T-helper 22 cell (primary cell): Measurements from ENCODE around the gene ZNF804A.
"Not testable (repeated sequence)": the region's sequence is repeated elsewhere in the genome, so short reads cannot be mapped to it uniquely, and the experiment has no call there.

Experiments
- DNase-seq: peaks from one replicate; pipeline ENCODE4 v3.0.0-alpha.2; 2020; ENCODE audit warnings: low read depth

The ZNF804A gene

GRCh38 chr2:184834699-184835397 is 236.5 kb downstream of the ZNF804A start:
- DNase-seq: no peak

- no peak for DNase-seq
Observed at GRCh38 chr2:184835398-184835715, 237.0 kb downstream of the ZNF804A start.

- DNase-seq: no peak
Observed at GRCh38 chr2:184847331-184847730, 249.0 kb downstream of the ZNF804A start.

- DNase-seq: no peak
Observed at GRCh38 chr2:184849516-184849915, 251.2 kb downstream of the ZNF804A start.

GRCh38 chr2:184851576-184851975 is 253.2 kb downstream of the ZNF804A start:
- DNase-seq: no peak

- no peak for DNase-seq
Observed at GRCh38 chr2:184859187-184859586, 260.9 kb downstream of the ZNF804A start.

GRCh38 chr2:184860744-184861143 is 262.4 kb downstream of the ZNF804A start:
- no peak for DNase-seq

- no peak for DNase-seq
Observed at GRCh38 chr2:184875212-184875611, 276.9 kb downstream of the ZNF804A start.

- DNase-seq: no peak
Observed at GRCh38 chr2:184875911-184876310, 277.6 kb downstream of the ZNF804A start.

- DNase-seq: no peak
Observed at GRCh38 chr2:184877909-184878308, 279.6 kb downstream of the ZNF804A start.

- DNase-seq: no peak
Observed at GRCh38 chr2:184879671-184880070, 281.3 kb downstream of the ZNF804A start.

- DNase-seq: not testable (repeated sequence)
Observed at GRCh38 chr2:184886585-184886984, 288.3 kb downstream of the ZNF804A start.

GRCh38 chr2:184890311-184890710 is 292.0 kb downstream of the ZNF804A start:
- DNase-seq: no peak

GRCh38 chr2:184904991-184905390 is 306.7 kb downstream of the ZNF804A start:
- DNase-seq: no peak

GRCh38 chr2:184906160-184906559 is 307.8 kb downstream of the ZNF804A start:
- DNase-seq: no peak

- DNase-seq: no peak
Observed at GRCh38 chr2:184906709-184907108, 308.4 kb downstream of the ZNF804A start.

- DNase-seq: no peak
Observed at GRCh38 chr2:184908966-184909365, 310.6 kb downstream of the ZNF804A start.

- DNase-seq: no peak
Observed at GRCh38 chr2:184920451-184920965, 322.2 kb downstream of the ZNF804A start.

GRCh38 chr2:184921676-184922075 is 323.3 kb downstream of the ZNF804A start:
- no peak for DNase-seq

GRCh38 chr2:184923751-184924150 is 325.4 kb downstream of the ZNF804A start:
- no peak for DNase-seq

- no peak for DNase-seq
Observed at GRCh38 chr2:184927040-184927439, 328.7 kb downstream of the ZNF804A start.

- no peak for DNase-seq
Observed at GRCh38 chr2:184936761-184937160, 338.4 kb downstream of the ZNF804A start.

GRCh38 chr2:184938221-184938985 is 340.1 kb downstream of the ZNF804A start:
- DNase-seq: no peak
